Esophagus muscularis mucosa (tissue), 4 donors: ENCODE data around the gene NHLRC4. TPM values are rescaled to one million over a fixed set of nuclear protein-coding genes. Genes with fewer than 3 reads are reported as not detected.

Experiments
- DNase-seq: peaks from one replicate; pipeline ENCODE4 v3.0.0-alpha.2; 2017; ENCODE audit errors: extremely low spot score
- H3K27ac ChIP-seq, 4 donors: fragments of 200-600 bp; sonication (generic); replicated peaks in 1 of 4; 1 replicate in 3 of 4; 2 replicates in 1 of 4; pipeline ENCODE4 v1.5.1; 2016 to 2019; ENCODE audit warnings: mild to moderate bottlenecking in 1 of 4
- H3K27me3 ChIP-seq, 4 donors: fragments of 200-600 bp; sonication (generic); one replicate each; pipeline versions ENCODE4 v1.5.1 to v1.6.0; 2016 to 2019
- H3K36me3 ChIP-seq, 4 donors: fragments of 200-600 bp; sonication (generic); one replicate each; pipeline ENCODE4 v1.5.1; 2016 to 2019
- H3K4me1 ChIP-seq, 4 donors: fragments of 200-600 bp; sonication (generic); one replicate each; pipeline ENCODE4 v1.5.1; 2016 to 2019
- H3K4me3 ChIP-seq, 4 donors: fragments of 200-600 bp; sonication (generic); 1 replicate in 2 of 4; 2 replicates in 2 of 4; pipeline ENCODE4 v1.5.1; 2016 to 2019; ENCODE audit warnings: mild to moderate bottlenecking in 4 of 4, moderate library complexity in 1 of 4
- H3K9me3 ChIP-seq, 4 donors: fragments of 200-600 bp; sonication (generic); 1 replicate in 3 of 4; 2 replicates in 1 of 4; pipeline ENCODE4 v1.5.1; 2016 to 2019
- CTCF ChIP-seq, 3 experiments: fragments of 200-600 bp in 2 of 3; fragments of 450-650 bp in 1 of 3; sonication (generic) in 2 of 3; IDR thresholded peaks; one replicate each; pipeline ENCODE4 v1.5.1; 2017 to 2019; ENCODE audit warnings: antibody characterized with exemption in 3 of 3, mild to moderate bottlenecking in 2 of 3, moderate library complexity in 1 of 3
- EP300 ChIP-seq: sonication (generic); formaldehyde crosslinking; IDR thresholded peaks from one replicate; pipeline ENCODE4 v1.6.1; 2017; ENCODE audit warnings: antibody characterized with exemption
- POLR2A ChIP-seq: fragments of 450-650 bp; IDR thresholded peaks from one replicate; pipeline ENCODE4 v1.6.1; 2017; ENCODE audit warnings: antibody characterized with exemption, moderate library complexity, mild to moderate bottlenecking, low read depth
- POLR2AphosphoS5 ChIP-seq, 2 donors: sonication (generic); formaldehyde crosslinking; IDR thresholded peaks; one replicate each; pipeline ENCODE4 v1.6.1; 2017; ENCODE audit warnings: antibody characterized with exemption in 2 of 2
- WGBS: methylation state at CpG from one replicate; pipeline ENCODE4 v1.1.5; 2018; 5-methylcytosine and 5-hydroxymethylcytosine counted together
- intact Hi-C: fragments of 100-400 bp; cut with DNase I; formaldehyde crosslinking; loops from one replicate; pipeline ENCODE4 v1.15.1; 2023
- total RNA-seq, 4 donors: library from RNA; depleted of rRNA; stranded (reverse); fragments of >200 nt; gene quantifications; one replicate each; pipeline versions ENCODE4 v1.1.0 to v1.2.1, GENCODE V29; 2016

The NHLRC4 gene
- total RNA-seq, 4 donors from 2014 or later: 1.2 to 2.6 (median 1.9) TPM

- peaks cover 22 to 70% (median 62%) of the 10 kb centered on the region in 4 donors for H3K36me3 ChIP-seq
- H3K4me1 ChIP-seq: peaks cover 0 to 4% (median 2%) of the 10 kb centered on the region in 4 donors
- no peaks in the 10 kb centered on the region for H3K9me3 ChIP-seq
- intact Hi-C loops: no loop called here
- peaks cover 0 to 2% (median 0%) of the 10 kb centered on the region in 4 donors for H3K27me3 ChIP-seq
- WGBS: 97% methylated on average over 13 of the region's 35 CpGs
- no peak overlapping the region for H3K4me3 ChIP-seq
- TF ChIP-seq CTCF (IDR thresholded peaks at IDR 0.05) (no peak), POLR2AphosphoS5 (IDR thresholded peaks at IDR 0.05) (no peak), POLR2A (no peak), EP300 (no peak)
- no peak for DNase-seq
- no peak overlapping the region for H3K27ac ChIP-seq
Measured at GRCh38 chr16:552171-552570, 14.6 kb upstream of the NHLRC4 start.

GRCh38 chr16:553601-554296 lies 13.1 kb upstream of the NHLRC4 start:
- no peak for TF ChIP-seq POLR2A
- TF ChIP-seq POLR2AphosphoS5 (IDR thresholded peaks at IDR 0.05): no peak
- TF ChIP-seq EP300: no peak
- TF ChIP-seq CTCF (IDR thresholded peaks at IDR 0.05): no peak
- peaks cover 0 to 17% (median under 1%) of the 10 kb centered on the region in 4 donors for H3K27me3 ChIP-seq
- no peaks in the 10 kb centered on the region for H3K4me1 ChIP-seq
- H3K27ac ChIP-seq: no peak overlapping the region
- WGBS: 91% methylated on average over 16 of the region's 33 CpGs
- H3K9me3 ChIP-seq: no peaks in the 10 kb centered on the region
- DNase-seq: no peak
- intact Hi-C loops: no loop called here
- H3K36me3 ChIP-seq: peaks cover 21 to 55% (median 49%) of the 10 kb centered on the region in 4 donors
- no peak overlapping the region for H3K4me3 ChIP-seq

GRCh38 chr16:554297-554621 lies 12.5 kb upstream of the NHLRC4 start:
- DNase-seq: no peak
- Histone ChIP-seq H3K9me3 (no peaks in the 10 kb centered on the region), H3K36me3 (peaks cover 21 to 50% (median 44%) of the 10 kb centered on the region in 4 donors), H3K4me3 (no peak overlapping the region), H3K27me3 (peaks cover 0 to 22% (median 3%) of the 10 kb centered on the region in 4 donors), H3K4me1 (peaks cover 0 to 4% (median 2%) of the 10 kb centered on the region in 4 donors), H3K27ac (no peak overlapping the region)
- TF ChIP-seq POLR2A: no peak
- no peak for TF ChIP-seq EP300
- TF ChIP-seq POLR2AphosphoS5 (IDR thresholded peaks at IDR 0.05): no peak
- no peak for TF ChIP-seq CTCF (IDR thresholded peaks at IDR 0.05)
- intact Hi-C loops: no loop called here
- 84% methylated on average over 11 of the region's 11 CpGs for WGBS

GRCh38 chr16:554640-555365 lies 12.0 kb upstream of the NHLRC4 start:
- Histone ChIP-seq H3K27ac (no peak overlapping the region), H3K27me3 (peaks cover 0 to 28% (median 8%) of the 10 kb centered on the region in 4 donors), H3K36me3 (peaks cover 19 to 44% (median 38%) of the 10 kb centered on the region in 4 donors), H3K9me3 (no peaks in the 10 kb centered on the region), H3K4me1 (peaks cover 3 to 9% (median 7%) of the 10 kb centered on the region in 4 donors), H3K4me3 (peak overlapping the region in 2 of 4 donors; percentile 9 to 18)
- WGBS: 84% methylated on average over 29 of the region's 54 CpGs
- TF ChIP-seq EP300 (no peak), CTCF (IDR thresholded peaks at IDR 0.05) (no peak), POLR2A (no peak), POLR2AphosphoS5 (IDR thresholded peaks at IDR 0.05) (no peak)
- intact Hi-C loops: no loop called here
- no peak for DNase-seq
